HCT116 (cell line): ENCODE measurements around the gene FBXL17. TPM values are rescaled to one million over a fixed set of nuclear protein-coding genes. Genes with fewer than 3 reads are reported as not detected.

ENCODE experiments used
- ATAC-seq: fragments of 200-7000 bp; cut with Tn5 transposase; 2 replicates; pipeline ENCODE4 v1.9.1; 2020; ENCODE audit warnings: mild to moderate bottlenecking, moderate library complexity
- BruUV-seq: library from RNA; stranded (reverse); fragments of 400-500 nt; replicated peaks from 2 replicates; lab custom pipeline; 2021; lab: Mats Ljungman, UMichigan
- CTCF ChIA-PET: fragments of 300-600 bp; sonication (Branson Sonifier 250); formaldehyde crosslinking; loops from one replicate; lab custom pipeline; 2021; ENCODE audit warnings: antibody characterized with exemption; lab: Charles Lee
- POLR2A ChIA-PET: fragments of 300-600, 350-600 bp; sonication (Branson Sonifier 250); formaldehyde crosslinking; loops from one replicate; lab custom pipeline; 2021; ENCODE audit warnings: antibody characterized with exemption; lab: Charles Lee
- RAD21 ChIA-PET, 2 experiments: fragments of 300-600 bp; sonication (Branson Sonifier 250); formaldehyde crosslinking; loops; one replicate each; lab custom pipeline; 2023; ENCODE audit warnings: low total read pairs in 2 of 2; ENCODE audit not compliant: uncharacterized antibody in 2 of 2, unreplicated experiment in 2 of 2, low non-redundant PET in 1 of 2; lab: Charles Lee
- DNase-seq: peaks from one replicate; pipeline ENCODE4 v3.0.0-alpha.2; 2010; ENCODE audit warnings: low read depth, low spot score
- H2AFZ ChIP-seq: fragments of 200-600 bp; shearing (Covaris generic), sonication (generic); 2 replicates; pipeline ENCODE4 v1.6.1; 2017; ENCODE audit warnings: low read depth, mixed run types, mixed read lengths, antibody characterized with exemption, low read length; ENCODE audit not compliant: poor library complexity, severe bottlenecking
- H3K27ac ChIP-seq: 2 replicates; pipeline ENCODE4 v1.5.1; 2012; ENCODE audit warnings: low read depth, low read length
- H3K27me3 ChIP-seq: fragments of 200-600 bp; sonication (generic); 2 replicates; pipeline ENCODE4 v1.6.1; 2016; ENCODE audit warnings: mixed run types, low read length, mixed read lengths; ENCODE audit not compliant: insufficient read depth
- H3K36me3 ChIP-seq, 2 experiments: fragments of 200-500 bp in 1 of 2; fragments of 200-600 bp in 1 of 2; sonication (Bioruptor generic) in 1 of 2; sonication (generic) in 1 of 2; 2 replicates each; pipeline versions ENCODE4 v1.5.1 to v1.6.1; 2014 to 2016; ENCODE audit warnings: low read length in 2 of 2, inconsistent platforms in 1 of 2, mixed read lengths in 1 of 2, mixed run types in 1 of 2; ENCODE audit not compliant: insufficient read depth in 2 of 2, control insufficient read depth in 1 of 2
- H3K4me1 ChIP-seq, 2 experiments: fragments of 200-600 bp in 1 of 2; sonication (generic) in 1 of 2; 2 replicates each; pipeline versions ENCODE4 v1.5.1 to v1.6.1; 2012 to 2017; ENCODE audit warnings: low read length in 2 of 2, inconsistent platforms in 1 of 2, mild to moderate bottlenecking in 1 of 2, mixed read lengths in 1 of 2, mixed run types in 1 of 2, moderate library complexity in 1 of 2; ENCODE audit not compliant: insufficient read depth in 2 of 2, control insufficient read depth in 1 of 2
- H3K4me2 ChIP-seq: fragments of 200-600 bp; sonication (generic); 2 replicates; pipeline ENCODE4 v1.6.1; 2017; ENCODE audit warnings: mixed run types, low read length, mixed read lengths
- H3K4me3 ChIP-seq, 2 experiments: fragments of 200-600 bp in 1 of 2; sonication (generic) in 1 of 2; replicated peaks in 1 of 2; 2 replicates each; pipeline ENCODE4 v1.5.1; 2011 to 2016; ENCODE audit warnings: low read length in 2 of 2, control low read depth in 1 of 2, low read depth in 1 of 2, mild to moderate bottlenecking in 1 of 2, mixed read lengths in 1 of 2, mixed run types in 1 of 2
- H3K79me2 ChIP-seq: fragments of 200-600 bp; sonication (generic); 2 replicates; pipeline ENCODE4 v1.6.1; 2017; ENCODE audit warnings: mild to moderate bottlenecking, mixed run types, low read length, moderate library complexity, mixed read lengths; ENCODE audit not compliant: insufficient read depth
- H3K9ac ChIP-seq: fragments of 200-600 bp; sonication (generic); 2 replicates; pipeline ENCODE4 v1.6.1; 2016; ENCODE audit warnings: low read length, mixed read lengths
- H3K9me2 ChIP-seq: fragments of 200-600 bp; sonication (generic), shearing (Covaris generic); 2 replicates; pipeline ENCODE4 v1.6.1; 2017; ENCODE audit warnings: mixed run types, mild to moderate bottlenecking, moderate library complexity; ENCODE audit not compliant: insufficient read depth
- H3K9me3 ChIP-seq, 2 experiments: fragments of 200-500 bp in 1 of 2; fragments of 200-600 bp in 1 of 2; sonication (Bioruptor generic) in 1 of 2; sonication (generic) in 1 of 2; 2 replicates each; pipeline ENCODE4 v1.6.1; 2014 to 2017; ENCODE audit warnings: low read length in 2 of 2, mixed read lengths in 2 of 2, inconsistent platforms in 1 of 2, low read depth in 1 of 2, mild to moderate bottlenecking in 1 of 2, mixed run types in 1 of 2, moderate library complexity in 1 of 2; ENCODE audit not compliant: control insufficient read depth in 1 of 2, insufficient read depth in 1 of 2
- H4K20me1 ChIP-seq: fragments of 200-600 bp; sonication (generic), shearing (Covaris generic); 2 replicates; pipeline ENCODE4 v1.6.1; 2017; ENCODE audit warnings: mixed run types, mild to moderate bottlenecking, moderate library complexity; ENCODE audit not compliant: insufficient read depth
- CBX3 ChIP-seq: IDR thresholded peaks from 2 replicates; pipeline ENCODE4 v1.6.1; 2012; ENCODE audit warnings: low read depth
- CEBPB ChIP-seq: IDR thresholded peaks from 2 replicates; pipeline ENCODE4 v1.6.1; 2012; ENCODE audit warnings: low read depth
- EGR1 ChIP-seq: IDR thresholded peaks from 2 replicates; pipeline ENCODE4 v1.6.1; 2012; ENCODE audit warnings: low read depth
- FOSL1 ChIP-seq: IDR thresholded peaks from 2 replicates; pipeline ENCODE4 v1.6.1; 2012; ENCODE audit warnings: low read depth
- JUND ChIP-seq: IDR thresholded peaks from 2 replicates; pipeline ENCODE4 v1.6.1; 2012
- POLR2AphosphoS5 ChIP-seq: IDR thresholded peaks from 2 replicates; pipeline ENCODE4 v1.6.1; 2011; ENCODE audit warnings: mild to moderate bottlenecking, low read depth, low read length, moderate library complexity
- RAD21 ChIP-seq: IDR thresholded peaks from 2 replicates; pipeline ENCODE4 v1.6.1; 2012; ENCODE audit warnings: low read depth, mild to moderate bottlenecking
- SP1 ChIP-seq: IDR thresholded peaks from 2 replicates; pipeline ENCODE4 v1.6.1; 2012; ENCODE audit warnings: low read depth
- SRF ChIP-seq: IDR thresholded peaks from 2 replicates; pipeline ENCODE4 v1.6.1; 2012; ENCODE audit warnings: low read depth
- YY1 ChIP-seq: IDR thresholded peaks from 2 replicates; pipeline ENCODE4 v1.6.1; 2011; ENCODE audit warnings: low read length, low read depth, moderate library complexity, mild to moderate bottlenecking; ENCODE audit not compliant: insufficient replicate concordance; ENCODE audit errors: extremely low read depth
- ZBTB33 ChIP-seq: IDR thresholded peaks from 2 replicates; pipeline ENCODE4 v1.6.1; 2011; ENCODE audit warnings: mild to moderate bottlenecking, low read length, moderate library complexity; ENCODE audit not compliant: insufficient replicate concordance; ENCODE audit errors: extremely low read depth
- ZFX ChIP-seq: fragments of 450-650 bp; IDR thresholded peaks from 2 replicates; pipeline ENCODE4 v1.6.1; 2017
- ZNF274 ChIP-seq: fragments of 200-500 bp; sonication (Bioruptor generic); IDR thresholded peaks from 2 replicates; pipeline ENCODE4 v1.6.1; 2014; ENCODE audit warnings: mild to moderate bottlenecking, low read depth, low read length, inconsistent platforms
- intact Hi-C: fragments of 100-400 bp; cut with micrococcal nuclease; formaldehyde crosslinking; loops from 2 replicates; pipeline ENCODE4 v1.10.0; 2022
- total RNA-seq: library from RNA; stranded (reverse); gene quantifications from one replicate; pipeline ENCODE4 v1.2.1, GENCODE V29; 2021; ENCODE audit not compliant: unreplicated experiment
- TF ChIP-seq, protein P1 (sequence below), 3 experiments: fragments of 200-600 bp in 1 of 3; sonication (generic) in 1 of 3; IDR thresholded peaks in 2 of 3; conservative IDR thresholded peaks in 1 of 3; 2 replicates each; pipeline ENCODE4 v1.5.1; 2012 to 2017; ENCODE audit warnings: low read depth in 2 of 3, low read length in 2 of 3, antibody characterized with exemption in 1 of 3, borderline replicate concordance in 1 of 3, control low read depth in 1 of 3, mild to moderate bottlenecking in 1 of 3, mixed read lengths in 1 of 3, mixed run types in 1 of 3, moderate library complexity in 1 of 3; ENCODE audit not compliant: insufficient read depth in 1 of 3
- TF ChIP-seq, protein P2 (sequence below): IDR thresholded peaks from 2 replicates; pipeline ENCODE4 v1.6.1; 2012

The FBXL17 gene
- total RNA-seq, 1 experiment from 2014 or later = 9.4 TPM

- H3K4me2 ChIP-seq = no peak overlapping the region
- H3K27ac ChIP-seq = no peak overlapping the region
- H4K20me1 ChIP-seq = no peaks in the 10 kb centered on the region
- ATAC-seq (no peak), DNase-seq (no peak)
- no TSS peak for BruUV-seq
- no peaks in the 10 kb centered on the region for H3K36me3 ChIP-seq
- no peaks in the 10 kb centered on the region for H3K27me3 ChIP-seq
- H3K79me2 ChIP-seq = no peaks in the 10 kb centered on the region
- ChIA-PET POLR2A (no interaction called here), RAD21 (no interaction called here), CTCF (no interaction called here)
- no peak for TF ChIP-seq CEBPB
- TF ChIP-seq ZFX = no peak
- TF ChIP-seq JUND = no peak
- TF ChIP-seq CBX3 = no peak
- no peak for TF ChIP-seq FOSL1
- no peak for TF ChIP-seq RAD21
- no peak for TF ChIP-seq SP1
- no peak for TF ChIP-seq ZNF274
- TF ChIP-seq SRF = no peak
- TF ChIP-seq, protein P1, sequence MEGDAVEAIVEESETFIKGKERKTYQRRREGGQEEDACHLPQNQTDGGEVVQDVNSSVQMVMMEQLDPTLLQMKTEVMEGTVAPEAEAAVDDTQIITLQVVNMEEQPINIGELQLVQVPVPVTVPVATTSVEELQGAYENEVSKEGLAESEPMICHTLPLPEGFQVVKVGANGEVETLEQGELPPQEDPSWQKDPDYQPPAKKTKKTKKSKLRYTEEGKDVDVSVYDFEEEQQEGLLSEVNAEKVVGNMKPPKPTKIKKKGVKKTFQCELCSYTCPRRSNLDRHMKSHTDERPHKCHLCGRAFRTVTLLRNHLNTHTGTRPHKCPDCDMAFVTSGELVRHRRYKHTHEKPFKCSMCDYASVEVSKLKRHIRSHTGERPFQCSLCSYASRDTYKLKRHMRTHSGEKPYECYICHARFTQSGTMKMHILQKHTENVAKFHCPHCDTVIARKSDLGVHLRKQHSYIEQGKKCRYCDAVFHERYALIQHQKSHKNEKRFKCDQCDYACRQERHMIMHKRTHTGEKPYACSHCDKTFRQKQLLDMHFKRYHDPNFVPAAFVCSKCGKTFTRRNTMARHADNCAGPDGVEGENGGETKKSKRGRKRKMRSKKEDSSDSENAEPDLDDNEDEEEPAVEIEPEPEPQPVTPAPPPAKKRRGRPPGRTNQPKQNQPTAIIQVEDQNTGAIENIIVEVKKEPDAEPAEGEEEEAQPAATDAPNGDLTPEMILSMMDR (IDR thresholded peaks at IDR 0.05 in 2 of 3, conservative IDR thresholded peaks at IDR 0.05 in 1 of 3; ENCODE audit: borderline replicate concordance in 1 of 3, insufficient read depth in 1 of 3, low read depth in 2 of 3, low read length in 2 of 3) = no peak
- TF ChIP-seq, protein P2, sequence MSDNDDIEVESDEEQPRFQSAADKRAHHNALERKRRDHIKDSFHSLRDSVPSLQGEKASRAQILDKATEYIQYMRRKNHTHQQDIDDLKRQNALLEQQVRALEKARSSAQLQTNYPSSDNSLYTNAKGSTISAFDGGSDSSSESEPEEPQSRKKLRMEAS = no peak
- TF ChIP-seq POLR2AphosphoS5 = no peak
- TF ChIP-seq EGR1 = no peak
- no peak for TF ChIP-seq ZBTB33
- TF ChIP-seq YY1 = no peak
- H3K9ac ChIP-seq = no peak overlapping the region
- H3K4me1 ChIP-seq = no peaks in the 10 kb centered on the region
- no peak overlapping the region for H2AFZ ChIP-seq
- H3K4me3 ChIP-seq = no peak overlapping the region
- H3K9me2 ChIP-seq = no peaks in the 10 kb centered on the region
- H3K9me3 ChIP-seq = no peaks in the 10 kb centered on the region
- intact Hi-C loops = no loop called here
These were observed 384.4 kb downstream of the FBXL17 start for GRCh38 chr5:107997338-107997980.
